Fibroblast of lung (primary cell): Measurements from ENCODE around the gene REC114. TPM values are rescaled to one million over a fixed set of nuclear protein-coding genes. Genes with fewer than 3 reads are reported as not detected.

ENCODE experiments used
- DNase-seq, 2 donors: peaks; one replicate each; pipeline versions ENCODE4 v3.0.0 to v3.0.0-alpha.2; 2010; ENCODE audit warnings: low read depth in 2 of 2
- H2AFZ ChIP-seq: 2 replicates; pipeline ENCODE4 v1.5.1; 2012; ENCODE audit warnings: low read length, control low read depth, inconsistent platforms
- H3K27ac ChIP-seq: 2 replicates; pipeline ENCODE4 v1.5.1; 2011; ENCODE audit warnings: low read length, control low read depth; ENCODE audit not compliant: insufficient read depth
- H3K27me3 ChIP-seq: 2 replicates; pipeline ENCODE4 v1.5.1; 2011; ENCODE audit warnings: mild to moderate bottlenecking, low read length; ENCODE audit not compliant: control insufficient read depth, insufficient read depth
- H3K36me3 ChIP-seq: 2 replicates; pipeline ENCODE4 v1.5.1; 2011; ENCODE audit warnings: low read length; ENCODE audit not compliant: control insufficient read depth, insufficient read depth
- H3K4me1 ChIP-seq: 2 replicates; pipeline ENCODE4 v1.5.1; 2011; ENCODE audit warnings: low read length; ENCODE audit not compliant: control insufficient read depth, insufficient read depth; ENCODE audit errors: extremely low read depth
- H3K4me2 ChIP-seq: 2 replicates; pipeline ENCODE4 v1.5.1; 2011; ENCODE audit warnings: low read length, control low read depth; ENCODE audit not compliant: insufficient read depth; ENCODE audit errors: extremely low read depth
- H3K4me3 ChIP-seq, 4 experiments: fragments of 200-600 bp in 1 of 4; sonication (generic) in 1 of 4; replicated peaks in 1 of 4; 2 replicates each; pipeline ENCODE4 v1.5.1; 2011 to 2016; ENCODE audit warnings: low read length in 4 of 4, low read depth in 3 of 4, mild to moderate bottlenecking in 3 of 4, control low read depth in 2 of 4, inconsistent platforms in 1 of 4, mixed read lengths in 1 of 4; ENCODE audit not compliant: insufficient read depth in 1 of 4; ENCODE audit errors: control extremely low read depth in 1 of 4
- H3K79me2 ChIP-seq: 2 replicates; pipeline ENCODE4 v1.5.1; 2012; ENCODE audit warnings: mild to moderate bottlenecking, low read length, inconsistent platforms; ENCODE audit not compliant: control insufficient read depth, insufficient read depth
- H3K9ac ChIP-seq: 2 replicates; pipeline ENCODE4 v1.5.1; 2011; ENCODE audit warnings: mild to moderate bottlenecking, low read length, control low read depth; ENCODE audit not compliant: insufficient read depth
- H3K9me3 ChIP-seq: 2 replicates; pipeline ENCODE4 v1.5.1; 2012; ENCODE audit warnings: low read depth, low read length; ENCODE audit not compliant: control insufficient read depth, insufficient read depth
- H4K20me1 ChIP-seq: 2 replicates; pipeline ENCODE4 v1.5.1; 2011; ENCODE audit warnings: low read length; ENCODE audit not compliant: control insufficient read depth, insufficient read depth; ENCODE audit errors: extremely low read depth
- EZH2 ChIP-seq: IDR thresholded peaks from 2 replicates; pipeline ENCODE4 v1.5.1; 2012; ENCODE audit warnings: low read length, control low read depth, mild to moderate bottlenecking; ENCODE audit errors: missing control alignments
- polyA plus RNA-seq, 2 donors: library from polyadenylated mRNA; depleted of rRNA in 1 of 2; stranded (reverse) in 1 of 2; unstranded in 1 of 2; fragments of >200 nt; gene quantifications; 2 replicates each; pipeline ENCODE4 v1.2.1, GENCODE V29; 2011 to 2012; ENCODE audit warnings: missing spikeins in 1 of 2
- total RNA-seq: library from RNA; depleted of rRNA; stranded (reverse); fragments of >200 nt; gene quantifications from 2 replicates; pipeline ENCODE4 v1.2.1, GENCODE V29; 2014
- TF ChIP-seq, protein P1 (sequence below), 2 donors: IDR thresholded peaks in 1 of 2; conservative IDR thresholded peaks in 1 of 2; 1 replicate in 1 of 2; 2 replicates in 1 of 2; pipeline ENCODE4 v1.5.1; 2011 to 2012; ENCODE audit warnings: low read length in 2 of 2, control low read depth in 1 of 2, inconsistent platforms in 1 of 2, low read depth in 1 of 2, mild to moderate bottlenecking in 1 of 2

REC114 gene
- total and polyA plus RNA-seq, 2 donors (not counting 1 experiment from before 2014, with no cell fraction given): not detected

DNA sequence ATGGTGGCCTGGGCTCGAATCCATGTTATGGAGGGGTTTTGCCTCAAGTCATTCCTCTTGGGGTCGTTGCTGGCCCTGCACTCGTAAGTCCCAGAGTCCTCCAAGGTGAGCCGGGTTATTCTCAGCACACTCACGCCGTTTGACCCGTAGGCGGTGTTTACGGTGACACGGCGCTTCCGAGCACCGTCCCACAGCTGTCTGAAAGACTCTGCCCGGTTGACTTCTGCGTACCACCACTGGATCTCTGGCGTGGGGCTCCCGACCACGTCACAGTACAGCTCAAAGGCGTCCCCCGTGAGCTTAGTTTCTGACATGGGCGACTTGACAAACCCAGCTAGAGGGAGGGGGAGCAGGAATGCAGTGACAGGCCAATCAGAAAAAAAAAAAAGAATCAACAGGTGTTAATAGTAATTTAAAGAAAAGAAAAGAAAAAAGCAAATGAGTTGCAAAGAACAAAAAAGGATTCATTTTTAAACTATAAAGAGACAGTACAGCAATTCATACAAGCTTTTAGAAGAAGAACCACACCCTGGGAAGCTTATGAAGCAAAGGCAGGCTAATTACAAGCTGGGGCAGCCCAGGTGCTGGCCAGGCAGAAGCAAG, 154.2 kb downstream of the REC114 start:
- no peaks in the 10 kb centered on the region for H3K36me3 ChIP-seq
- no peaks in the 10 kb centered on the region for H3K27me3 ChIP-seq
- H3K79me2 ChIP-seq: peaks cover 63% of the 10 kb centered on the region
- no peak for TF ChIP-seq EZH2
- TF ChIP-seq, protein P1, sequence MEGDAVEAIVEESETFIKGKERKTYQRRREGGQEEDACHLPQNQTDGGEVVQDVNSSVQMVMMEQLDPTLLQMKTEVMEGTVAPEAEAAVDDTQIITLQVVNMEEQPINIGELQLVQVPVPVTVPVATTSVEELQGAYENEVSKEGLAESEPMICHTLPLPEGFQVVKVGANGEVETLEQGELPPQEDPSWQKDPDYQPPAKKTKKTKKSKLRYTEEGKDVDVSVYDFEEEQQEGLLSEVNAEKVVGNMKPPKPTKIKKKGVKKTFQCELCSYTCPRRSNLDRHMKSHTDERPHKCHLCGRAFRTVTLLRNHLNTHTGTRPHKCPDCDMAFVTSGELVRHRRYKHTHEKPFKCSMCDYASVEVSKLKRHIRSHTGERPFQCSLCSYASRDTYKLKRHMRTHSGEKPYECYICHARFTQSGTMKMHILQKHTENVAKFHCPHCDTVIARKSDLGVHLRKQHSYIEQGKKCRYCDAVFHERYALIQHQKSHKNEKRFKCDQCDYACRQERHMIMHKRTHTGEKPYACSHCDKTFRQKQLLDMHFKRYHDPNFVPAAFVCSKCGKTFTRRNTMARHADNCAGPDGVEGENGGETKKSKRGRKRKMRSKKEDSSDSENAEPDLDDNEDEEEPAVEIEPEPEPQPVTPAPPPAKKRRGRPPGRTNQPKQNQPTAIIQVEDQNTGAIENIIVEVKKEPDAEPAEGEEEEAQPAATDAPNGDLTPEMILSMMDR (conservative IDR thresholded peaks at IDR 0.05 in 1 of 2, IDR thresholded peaks at IDR 0.05 in 1 of 2; ENCODE audit: low read depth in 1 of 2, low read length in 2 of 2): no peak
- H3K9me3 ChIP-seq: no peaks in the 10 kb centered on the region
- no peak overlapping the region for H3K27ac ChIP-seq
- no peak overlapping the region for H3K4me2 ChIP-seq
- no peak overlapping the region for H3K4me3 ChIP-seq
- H3K9ac ChIP-seq: no peak overlapping the region
- H2AFZ ChIP-seq: no peak overlapping the region
- DNase-seq: no peak
- no peaks in the 10 kb centered on the region for H4K20me1 ChIP-seq
- peaks cover 23% of the 10 kb centered on the region for H3K4me1 ChIP-seq

DNA sequence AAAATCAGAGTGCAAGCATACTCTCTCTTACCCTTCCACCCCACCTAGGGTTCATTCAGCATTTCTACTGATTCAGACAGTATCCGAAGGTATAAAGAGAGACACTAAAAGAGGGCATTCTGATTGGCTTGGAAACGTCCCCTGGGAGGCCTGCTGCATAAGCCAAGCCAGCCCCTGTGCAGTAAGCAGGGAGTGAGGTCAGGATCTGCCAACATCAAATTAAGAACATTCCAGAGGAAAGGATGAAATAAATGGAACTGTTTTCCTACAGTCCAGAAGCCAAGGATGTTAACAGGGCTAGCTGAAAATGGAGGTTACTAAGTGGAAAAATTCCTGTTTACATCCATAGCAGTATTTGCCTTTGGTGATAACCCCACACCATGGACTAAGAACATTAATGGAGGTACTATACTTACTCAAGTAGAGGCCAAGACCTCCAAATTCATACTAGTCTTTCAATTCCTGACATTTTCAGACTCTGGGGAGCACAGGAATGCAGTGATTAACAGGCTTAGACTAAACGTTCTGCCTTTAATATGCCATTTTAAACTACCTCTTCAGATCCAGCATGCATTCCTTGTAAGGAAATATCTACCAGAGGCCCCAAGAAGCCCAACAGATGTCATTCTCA, 155.7 kb downstream of the REC114 start:
- Histone ChIP-seq H3K36me3 (no peaks in the 10 kb centered on the region), H2AFZ (no peak overlapping the region), H3K9ac (no peak overlapping the region), H3K4me2 (no peak overlapping the region), H3K4me1 (peaks cover 29% of the 10 kb centered on the region), H3K27me3 (no peaks in the 10 kb centered on the region), H3K79me2 (peaks cover 68% of the 10 kb centered on the region), H4K20me1 (no peaks in the 10 kb centered on the region), H3K9me3 (no peaks in the 10 kb centered on the region), H3K27ac (no peak overlapping the region), H3K4me3 (no peak overlapping the region)
- TF ChIP-seq, protein P1 (conservative IDR thresholded peaks at IDR 0.05 in 1 of 2, IDR thresholded peaks at IDR 0.05 in 1 of 2; ENCODE audit: low read depth in 1 of 2, low read length in 2 of 2): no peak
- TF ChIP-seq EZH2: no peak
- peak in 1 of 2 donors; percentile 68 for DNase-seq

- H4K20me1 ChIP-seq: no peaks in the 10 kb centered on the region
- no peak overlapping the region for H3K4me2 ChIP-seq
- H3K4me1 ChIP-seq: peaks cover 29% of the 10 kb centered on the region
- no peak overlapping the region for H2AFZ ChIP-seq
- H3K36me3 ChIP-seq: no peaks in the 10 kb centered on the region
- no peaks in the 10 kb centered on the region for H3K27me3 ChIP-seq
- H3K9me3 ChIP-seq: no peaks in the 10 kb centered on the region
- TF ChIP-seq, protein P1 (conservative IDR thresholded peaks at IDR 0.05 in 1 of 2, IDR thresholded peaks at IDR 0.05 in 1 of 2; ENCODE audit: low read depth in 1 of 2, low read length in 2 of 2): no peak
- no peak for TF ChIP-seq EZH2
- peaks cover 71% of the 10 kb centered on the region for H3K79me2 ChIP-seq
- no peak overlapping the region for H3K27ac ChIP-seq
- DNase-seq: peak in 1 of 2 donors; percentile 43
- H3K4me3 ChIP-seq: no peak overlapping the region
- no peak overlapping the region for H3K9ac ChIP-seq
Measured at GRCh38 chr15:73599934-73600333, 157.0 kb downstream of the REC114 start.
